Effector CD8-positive, alpha-beta T cell (primary cell): Measurements from ENCODE around the gene ZNF880.
A peak's percentile ranks its signal among the peaks of the same experiment; 100 is the strongest.
"Not testable (repeated sequence)": the region's sequence is repeated elsewhere in the genome, so short reads cannot be mapped to it uniquely, and the experiment has no call there.

Experiments
- DNase-seq: peaks from one replicate; lab custom pipeline; 2025; lab: John Stamatoyannopoulos, UW
- total RNA-seq, 4 experiments: gene quantifications; one replicate each; lab custom pipeline; 2026; lab: John Stamatoyannopoulos, UW

The ZNF880 gene
- 12.0 to 25.4 (median 17.9) reads per million in 4 experiments for total RNA-seq

- DNase-seq, result peak; percentile 89
These were observed at the start of gene ZNF880 for GRCh38 chr19:52369559-52370340. Gene ZNF880, plus strand, starts transcription at chr19:52369923. Its CDS starts 43 bp downstream, at chr19:52369966.

GRCh38 chr19:52322429-52322828, 47.3 kb upstream of the ZNF880 start:
- no peak for DNase-seq

- DNase-seq, result no peak
These were observed 38.0 kb upstream of the ZNF880 start for GRCh38 chr19:52331757-52332156.

- no peak for DNase-seq
These were observed 34.0 kb upstream of the ZNF880 start for GRCh38 chr19:52335768-52336116.

- peak; percentile 80 for DNase-seq
These were observed 33.5 kb upstream of the ZNF880 start, which contains the start of gene ZNF610 for GRCh38 chr19:52336117-52336790. Gene ZNF610, plus strand, starts transcription at chr19:52336243. Its CDS starts 12,930 bp downstream, at chr19:52349173.

- DNase-seq, result no peak
These were observed 32.8 kb upstream of the ZNF880 start for GRCh38 chr19:52336791-52337381.

GRCh38 chr19:52339022-52339421, 30.7 kb upstream of the ZNF880 start:
- not testable (repeated sequence) for DNase-seq

- peak; percentile 30 for DNase-seq
These were observed 26.2 kb upstream of the ZNF880 start for GRCh38 chr19:52343548-52343947.

- DNase-seq, result no peak
These were observed 24.6 kb upstream of the ZNF880 start for GRCh38 chr19:52345162-52345561.

GRCh38 chr19:52351512-52351911, 18.2 kb upstream of the ZNF880 start:
- no peak for DNase-seq

GRCh38 chr19:52366414-52366824, 3.3 kb upstream of the ZNF880 start:
- DNase-seq, result no peak

- DNase-seq, result no peak
These were observed 603 bp downstream of the ZNF880 start for GRCh38 chr19:52370341-52370710.

GRCh38 chr19:52391135-52391534, 21.4 kb downstream of the ZNF880 start:
- no peak for DNase-seq

GRCh38 chr19:52397310-52398080, 27.8 kb downstream of the ZNF880 start, which contains the start of gene ZNF528:
Gene ZNF528, plus strand, starts transcription at chr19:52397849. Its CDS starts 4,165 bp downstream, at chr19:52402014.
- peak; percentile 92 for DNase-seq

GRCh38 chr19:52398081-52398441, 28.3 kb downstream of the ZNF880 start:
- DNase-seq, result no peak

GRCh38 chr19:52410276-52410675, 40.6 kb downstream of the ZNF880 start:
- DNase-seq, result no peak

- DNase-seq, result no peak
These were observed 46.0 kb downstream of the ZNF880 start for GRCh38 chr19:52415711-52416110.

- no peak for DNase-seq
These were observed 59.2 kb downstream of the ZNF880 start, which contains the start of gene ZNF534 for GRCh38 chr19:52428937-52429336. Gene ZNF534, plus strand, starts transcription at chr19:52429148. Its CDS starts 2,327 bp downstream, at chr19:52431475.
